GM12872 (cell line): Measurements from ENCODE around the gene TMEM170A.

Source experiments
- TF ChIP-seq, protein P1 (sequence below): IDR thresholded peaks from 3 replicates; pipeline ENCODE4 v1.5.1; 2011; ENCODE audit warnings: low read depth, mild to moderate bottlenecking, low read length, moderate library complexity; ENCODE audit not compliant: insufficient read depth

TMEM170A gene, protein sequence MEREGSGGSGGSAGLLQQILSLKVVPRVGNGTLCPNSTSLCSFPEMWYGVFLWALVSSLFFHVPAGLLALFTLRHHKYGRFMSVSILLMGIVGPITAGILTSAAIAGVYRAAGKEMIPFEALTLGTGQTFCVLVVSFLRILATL

DNA sequence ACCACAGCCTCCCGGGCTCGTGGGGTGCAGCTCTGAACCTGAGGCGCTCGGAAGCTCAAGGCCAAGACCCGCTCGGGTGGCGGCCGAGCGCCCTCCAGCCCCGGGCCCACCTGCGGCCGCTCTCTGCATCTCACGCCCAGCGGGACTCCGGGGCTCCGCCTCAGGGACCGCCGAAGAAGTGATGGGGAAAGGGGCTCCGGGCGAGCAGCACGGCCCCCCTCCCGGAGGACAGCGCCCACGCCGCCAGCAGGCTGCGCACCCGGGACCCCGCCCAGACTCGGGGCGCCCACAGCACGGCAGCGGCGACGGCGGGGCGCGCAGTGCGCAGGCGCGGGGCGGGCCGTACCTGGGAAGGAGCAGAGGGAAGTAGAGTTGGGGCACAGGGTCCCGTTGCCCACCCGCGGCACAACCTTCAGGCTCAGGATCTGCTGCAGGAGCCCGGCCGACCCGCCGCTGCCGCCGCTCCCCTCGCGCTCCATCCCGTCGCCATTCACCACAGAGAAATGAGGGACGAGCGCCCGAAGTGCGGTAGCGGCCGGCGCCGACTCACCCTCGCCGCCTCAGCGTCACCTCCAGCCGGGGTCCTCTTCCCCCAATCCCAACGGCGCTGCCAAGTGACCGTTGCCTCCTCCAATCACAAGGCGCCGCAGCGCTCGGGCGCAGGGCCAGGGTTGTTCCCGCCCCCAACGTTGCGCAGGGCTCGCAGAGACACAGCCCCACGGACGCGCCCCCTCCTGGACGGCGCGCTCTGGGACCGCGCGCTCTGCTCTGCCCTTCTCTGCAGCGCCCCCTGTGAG lies at the start of gene TMEM170A:
TMEM170A (minus strand) TSS at position 568 of the 797 bp plus-strand sequence; CDS start at position 479, 89 bp downstream.
- TF ChIP-seq, protein P1, sequence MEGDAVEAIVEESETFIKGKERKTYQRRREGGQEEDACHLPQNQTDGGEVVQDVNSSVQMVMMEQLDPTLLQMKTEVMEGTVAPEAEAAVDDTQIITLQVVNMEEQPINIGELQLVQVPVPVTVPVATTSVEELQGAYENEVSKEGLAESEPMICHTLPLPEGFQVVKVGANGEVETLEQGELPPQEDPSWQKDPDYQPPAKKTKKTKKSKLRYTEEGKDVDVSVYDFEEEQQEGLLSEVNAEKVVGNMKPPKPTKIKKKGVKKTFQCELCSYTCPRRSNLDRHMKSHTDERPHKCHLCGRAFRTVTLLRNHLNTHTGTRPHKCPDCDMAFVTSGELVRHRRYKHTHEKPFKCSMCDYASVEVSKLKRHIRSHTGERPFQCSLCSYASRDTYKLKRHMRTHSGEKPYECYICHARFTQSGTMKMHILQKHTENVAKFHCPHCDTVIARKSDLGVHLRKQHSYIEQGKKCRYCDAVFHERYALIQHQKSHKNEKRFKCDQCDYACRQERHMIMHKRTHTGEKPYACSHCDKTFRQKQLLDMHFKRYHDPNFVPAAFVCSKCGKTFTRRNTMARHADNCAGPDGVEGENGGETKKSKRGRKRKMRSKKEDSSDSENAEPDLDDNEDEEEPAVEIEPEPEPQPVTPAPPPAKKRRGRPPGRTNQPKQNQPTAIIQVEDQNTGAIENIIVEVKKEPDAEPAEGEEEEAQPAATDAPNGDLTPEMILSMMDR = peak; percentile 100

DNA sequence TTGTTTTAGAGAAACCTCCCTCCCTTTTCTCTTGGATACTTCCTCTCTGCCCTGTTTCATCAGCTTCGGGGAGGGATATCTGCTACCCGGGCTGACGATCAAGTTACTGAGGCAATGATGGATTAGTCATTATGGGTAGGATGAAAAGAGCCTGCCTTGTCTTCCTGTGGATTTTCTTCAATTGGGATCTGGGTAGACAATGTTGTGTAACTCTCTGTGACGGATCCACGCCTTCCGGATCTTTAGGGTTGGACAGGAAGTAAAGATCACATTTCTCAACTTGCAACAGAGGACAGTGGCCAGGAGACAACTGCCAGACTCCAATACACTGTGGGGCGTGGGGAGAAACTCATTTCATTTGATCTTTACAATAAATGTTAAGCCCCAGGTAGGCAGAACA lies 42.1 kb upstream of the TMEM170A start:
- TF ChIP-seq, protein P1 = no peak

DNA sequence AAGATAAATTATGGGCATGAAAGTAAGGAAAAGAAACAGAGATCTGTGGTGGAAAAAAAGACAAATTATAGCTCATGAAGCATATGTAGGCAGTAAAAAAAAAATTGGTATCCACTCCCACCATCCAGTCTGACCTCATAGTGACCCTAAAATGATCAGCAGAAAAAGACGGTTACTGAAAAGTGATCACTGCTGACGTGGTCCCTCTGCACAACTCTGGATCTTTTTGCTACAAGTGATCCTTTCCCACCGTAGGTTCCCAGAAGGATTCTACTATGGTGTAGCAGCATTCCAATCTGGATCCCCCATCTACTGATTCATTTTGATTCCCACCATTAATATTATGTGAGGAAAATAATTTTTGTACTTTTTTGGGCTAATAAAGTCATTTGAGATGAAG lies 41.6 kb upstream of the TMEM170A start:
- TF ChIP-seq, protein P1 = no peak

DNA sequence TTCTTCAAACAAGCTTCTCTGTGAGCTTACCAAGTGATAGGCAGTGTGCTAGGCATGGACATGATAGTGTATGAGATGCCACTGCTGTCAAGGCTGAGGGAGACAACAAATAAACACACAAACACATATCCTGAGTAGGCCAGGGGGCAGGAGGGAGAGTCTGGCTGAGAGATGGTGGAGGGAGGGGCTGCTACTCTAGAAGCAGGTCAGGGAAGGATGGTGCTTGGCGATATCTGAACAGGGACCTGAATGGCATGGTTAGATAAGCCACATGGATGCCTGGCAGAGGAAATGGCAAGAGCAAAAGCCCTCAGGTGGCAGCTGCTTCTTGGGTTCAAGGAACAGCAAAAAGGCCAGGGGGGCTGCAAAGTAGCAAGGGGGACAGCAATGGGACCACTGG lies 39.3 kb upstream of the TMEM170A start:
- TF ChIP-seq, protein P1 = no peak

DNA sequence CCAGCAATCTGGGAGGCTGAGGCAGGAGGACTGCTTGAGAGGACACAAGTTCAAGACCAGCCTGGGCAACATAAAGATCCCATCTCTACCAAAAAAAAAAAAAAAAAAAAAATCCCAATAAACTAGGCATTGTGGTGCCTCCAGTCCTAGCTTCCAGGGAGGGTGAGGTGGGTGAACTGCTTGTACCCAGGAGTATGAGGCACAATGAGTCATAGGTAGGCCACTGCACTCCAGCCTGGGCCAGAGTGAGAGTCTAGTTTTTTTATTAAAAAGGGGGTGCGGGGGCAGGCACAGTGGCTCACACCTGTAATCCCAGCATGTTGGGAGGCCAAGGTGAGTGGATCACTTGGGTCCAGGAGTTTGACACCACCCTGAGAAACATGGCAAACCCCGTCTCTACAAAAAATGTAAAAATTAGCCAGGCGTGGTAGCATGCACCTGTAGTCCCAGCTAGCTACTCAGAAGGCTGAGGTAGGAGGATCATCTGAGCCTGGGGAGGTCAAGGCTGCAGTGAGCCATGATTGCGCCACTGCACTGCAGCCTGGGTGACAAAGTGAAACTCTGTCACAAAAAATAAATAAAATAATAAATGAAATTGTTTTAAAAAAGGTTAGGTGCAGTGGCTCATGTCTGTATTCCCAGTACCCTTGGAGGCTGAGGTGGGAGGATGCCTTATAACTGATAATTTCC lies 38.6 kb upstream of the TMEM170A start:
- TF ChIP-seq, protein P1 = no peak

DNA sequence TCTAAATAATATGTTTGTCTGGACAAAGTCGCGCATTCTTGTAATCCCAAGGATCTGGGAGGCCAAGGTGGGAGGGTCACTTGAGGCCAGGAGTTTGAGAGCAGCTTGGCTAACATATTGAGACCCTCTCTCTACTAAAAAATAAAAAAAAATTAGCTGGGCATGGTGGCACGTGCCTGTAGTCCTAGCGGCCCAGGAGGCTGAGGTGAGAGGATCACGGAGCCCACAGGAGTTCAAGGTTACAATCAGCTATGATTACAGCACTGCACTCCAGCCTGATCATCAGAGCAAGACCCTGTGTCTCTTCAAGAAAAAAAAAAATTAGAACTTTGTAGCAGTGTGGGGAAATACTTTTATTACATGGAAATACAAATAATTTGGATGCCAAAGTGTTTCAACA lies 36.9 kb upstream of the TMEM170A start:
- TF ChIP-seq, protein P1 = no peak

DNA sequence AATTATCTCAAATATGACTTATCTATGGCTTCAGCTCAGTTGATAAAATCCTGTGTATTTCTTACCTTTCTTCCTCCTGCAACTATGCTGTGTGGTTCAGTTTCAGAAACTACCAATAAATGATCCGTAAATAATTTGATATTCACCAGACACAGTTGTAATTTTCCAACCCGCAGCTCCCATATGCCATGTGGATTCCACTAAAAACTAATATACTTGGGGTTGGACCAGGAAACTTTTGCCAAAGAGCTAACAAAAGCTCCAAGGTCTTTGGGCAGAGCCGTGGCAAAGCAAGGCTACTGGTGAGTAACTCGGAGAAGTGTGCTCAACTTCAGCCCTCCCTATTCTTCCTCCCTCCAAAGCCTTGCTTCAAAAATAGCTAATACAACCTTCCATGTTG lies 33.1 kb upstream of the TMEM170A start:
- TF ChIP-seq, protein P1 = no peak
